BLaER1 treated with 17β-estradiol and CSF1 and Interleukin-3, amounts not matched to agents 10 nM and 100 nM (cell line): ENCODE results near the gene HOXB7.

Experiments
- H3K27ac ChIP-seq, 11 experiments: shearing (Covaris generic); formaldehyde crosslinking; 2 replicates each; pipeline ENCODE4 v1.8.1; 2022
- H3K27me3 ChIP-seq, 11 experiments: shearing (Covaris generic); formaldehyde crosslinking; 2 replicates each; pipeline ENCODE4 v1.8.1; 2022
- H3K36me3 ChIP-seq, 11 experiments: shearing (Covaris generic); formaldehyde crosslinking; 2 replicates each; pipeline ENCODE4 v1.8.1; 2022
- H3K4me1 ChIP-seq, 10 experiments: shearing (Covaris generic); formaldehyde crosslinking; 2 replicates each; pipeline ENCODE4 v1.8.1; 2022
- H3K4me2 ChIP-seq, 11 experiments: shearing (Covaris generic); formaldehyde crosslinking; 2 replicates each; pipeline ENCODE4 v1.8.1; 2022
- H3K4me3 ChIP-seq, 10 experiments: shearing (Covaris generic); formaldehyde crosslinking; 2 replicates each; pipeline ENCODE4 v1.8.1; 2022
- H3K9ac ChIP-seq, 11 experiments: shearing (Covaris generic); formaldehyde crosslinking; 2 replicates each; pipeline ENCODE4 v1.8.1; 2022
- H3K9me3 ChIP-seq, 11 experiments: shearing (Covaris generic); formaldehyde crosslinking; replicated peaks in 1 of 11; 2 replicates each; pipeline ENCODE4 v1.8.1; 2022
- H4K20me1 ChIP-seq, 11 experiments: shearing (Covaris generic); formaldehyde crosslinking; 2 replicates each; pipeline ENCODE4 v1.8.1; 2022
- Cebpa-rat ChIP-seq, 11 experiments: shearing (Covaris generic); IDR thresholded peaks; 2 replicates each; pipeline ENCODE4 v1.8.1; 2022

The HOXB7 gene

DNA sequence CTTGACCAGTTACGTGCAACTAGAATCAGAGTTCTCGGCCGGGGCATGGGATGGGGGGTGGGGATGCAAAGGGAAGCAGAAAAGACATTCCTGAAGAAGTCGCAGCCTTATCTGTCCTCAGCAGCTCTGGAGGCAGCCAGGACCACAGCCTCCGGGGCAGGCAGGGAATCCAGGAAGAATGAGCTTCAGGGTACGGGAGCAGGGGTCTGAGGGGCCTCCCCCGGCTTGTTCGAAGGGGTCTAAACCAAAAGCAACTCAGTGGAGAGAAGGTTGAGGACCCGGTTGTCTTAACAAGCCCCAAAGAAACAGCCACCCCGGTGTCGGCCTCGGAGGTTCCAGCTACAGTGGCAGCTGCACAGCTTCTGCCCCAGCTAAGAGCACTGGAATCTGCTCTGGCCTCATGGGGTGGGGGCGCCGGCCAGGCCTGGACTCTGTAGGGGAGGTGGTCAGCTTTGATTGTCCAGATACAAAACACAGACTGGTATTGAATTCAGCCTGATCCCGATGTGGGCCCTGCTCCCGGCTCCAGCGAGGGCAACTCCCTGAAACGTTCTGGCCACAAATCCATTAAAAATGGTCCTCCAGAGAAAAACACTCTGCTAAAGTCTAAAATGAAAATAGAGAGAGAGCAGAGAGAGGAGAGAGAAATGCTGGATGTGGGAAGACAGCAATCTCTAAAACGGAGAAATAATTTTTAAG lies 40.3 kb downstream of the HOXB7 start:
- Histone ChIP-seq H3K27ac (no peak overlapping the region), H3K27me3 (peaks cover 100% of the 10 kb centered on the region in 11 experiments), H3K36me3 (no peaks in the 10 kb centered on the region), H3K4me1 (no peaks in the 10 kb centered on the region), H4K20me1 (peaks cover 0 to 94% (median 51%) of the 10 kb centered on the region in 11 experiments; a peak in 16 of 22 replicates), H3K4me2 (no peak overlapping the region), H3K9ac (no peak overlapping the region), H3K9me3 (no peaks in the 10 kb centered on the region), H3K4me3 (no peak overlapping the region)
- TF ChIP-seq Cebpa-rat (IDR thresholded peaks at IDR 0.05), result no peak

DNA sequence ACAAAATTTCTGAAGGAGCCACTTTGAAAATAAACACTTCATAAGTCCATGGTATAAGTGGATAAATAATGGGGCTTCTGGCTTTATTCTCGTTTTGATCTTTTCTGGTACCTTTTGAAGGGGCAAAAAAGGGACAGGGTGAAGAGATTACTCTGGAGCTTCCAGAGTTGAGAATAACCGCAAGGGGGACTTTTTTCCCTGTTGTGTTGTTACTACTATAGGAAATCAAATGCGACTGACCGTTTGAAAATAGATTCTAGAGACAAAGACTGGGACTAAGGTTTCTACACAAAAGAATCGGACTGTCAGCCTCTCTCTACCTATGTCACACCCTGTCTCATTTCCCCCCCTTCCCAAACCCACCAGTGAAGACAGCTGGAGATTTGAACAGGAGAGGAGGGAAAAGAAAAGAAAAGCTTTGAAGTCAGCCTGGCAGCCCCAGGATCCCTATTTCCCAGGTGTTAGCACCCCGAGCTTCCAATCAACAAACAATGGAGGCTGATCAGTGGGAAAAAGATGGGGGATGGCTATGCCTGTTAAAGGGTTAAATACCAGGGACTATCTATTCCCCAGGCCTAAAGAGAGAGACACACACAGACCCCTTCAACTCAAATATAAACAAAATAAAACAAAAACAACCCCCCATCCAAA lies 41.0 kb downstream of the HOXB7 start:
- peaks cover 0 to 94% (median 57%) of the 10 kb centered on the region in 11 experiments; a peak in 16 of 22 replicates for H4K20me1 ChIP-seq
- no peak overlapping the region for H3K27ac ChIP-seq
- H3K4me1 ChIP-seq, result no peaks in the 10 kb centered on the region
- no peak for TF ChIP-seq Cebpa-rat (IDR thresholded peaks at IDR 0.05)
- no peaks in the 10 kb centered on the region for H3K36me3 ChIP-seq
- no peak overlapping the region for H3K4me3 ChIP-seq
- H3K27me3 ChIP-seq, result peaks cover 100% of the 10 kb centered on the region in 11 experiments
- no peak overlapping the region for H3K4me2 ChIP-seq
- no peak overlapping the region for H3K9ac ChIP-seq
- no peaks in the 10 kb centered on the region for H3K9me3 ChIP-seq

DNA sequence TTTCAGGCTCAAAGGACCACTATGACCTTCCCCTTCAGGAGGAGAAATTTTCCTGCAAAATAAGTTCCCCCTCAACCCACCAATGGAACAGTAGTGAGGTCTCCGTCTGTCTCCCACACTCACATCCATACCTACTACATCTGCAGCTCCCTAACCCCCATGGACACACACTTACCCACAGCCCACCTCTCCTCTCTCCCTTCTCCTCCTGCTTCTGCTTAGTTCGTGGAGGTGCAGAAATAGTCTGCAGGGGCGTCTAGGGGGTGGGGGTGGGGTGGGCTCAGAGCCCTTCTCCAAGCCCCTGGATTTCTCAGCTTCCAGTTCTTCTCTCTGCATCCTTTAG lies 41.6 kb downstream of the HOXB7 start:
- Histone ChIP-seq H3K27ac (no peak overlapping the region), H3K4me2 (no peak overlapping the region), H3K4me1 (no peaks in the 10 kb centered on the region), H3K9ac (no peak overlapping the region), H4K20me1 (peaks cover 0 to 89% (median 54%) of the 10 kb centered on the region in 11 experiments; a peak in 16 of 22 replicates), H3K27me3 (peaks cover 99 to 100% (median 100%) of the 10 kb centered on the region in 11 experiments), H3K36me3 (no peaks in the 10 kb centered on the region), H3K9me3 (no peaks in the 10 kb centered on the region), H3K4me3 (no peak overlapping the region)
- TF ChIP-seq Cebpa-rat (IDR thresholded peaks at IDR 0.05), result no peak

DNA sequence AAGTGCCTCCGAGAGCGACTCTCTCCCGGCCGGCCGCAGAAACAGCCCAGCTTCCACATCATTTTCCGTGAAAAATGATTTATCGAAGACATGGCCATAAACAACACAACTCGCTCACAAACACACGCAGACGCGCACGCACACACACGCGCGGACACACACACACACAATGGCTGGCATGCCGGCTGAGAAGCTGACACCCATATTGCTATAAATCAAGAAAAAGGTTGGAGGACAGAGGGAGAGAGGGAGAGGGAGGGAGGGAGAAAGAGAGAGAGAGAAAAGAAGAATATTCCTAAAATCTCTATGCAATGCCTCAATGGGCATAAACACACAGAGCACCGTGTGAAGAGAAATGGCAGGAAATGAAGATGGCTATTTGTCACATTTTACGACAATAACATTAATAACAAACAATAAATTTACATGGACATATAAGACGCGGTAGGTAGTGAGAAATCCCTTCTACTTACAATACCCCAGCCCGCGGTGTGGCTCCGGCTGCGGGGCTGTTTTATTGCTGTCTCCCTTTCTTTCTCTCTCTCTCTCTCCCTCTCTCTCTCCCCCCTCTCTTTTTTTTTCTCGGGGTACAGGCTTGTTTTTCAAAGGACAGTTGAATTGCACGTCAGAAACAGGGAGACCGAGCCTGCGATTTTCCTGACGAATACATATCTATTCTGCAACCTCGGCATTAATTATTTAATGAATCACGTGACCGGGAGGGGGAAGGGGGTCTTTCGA lies 42.1 kb downstream of the HOXB7 start:
- Histone ChIP-seq H3K9me3 (no peaks in the 10 kb centered on the region), H3K27me3 (peaks cover 99 to 100% (median 100%) of the 10 kb centered on the region in 11 experiments), H3K4me2 (no peak overlapping the region), H3K27ac (no peak overlapping the region), H4K20me1 (peaks cover 0 to 87% (median 51%) of the 10 kb centered on the region in 11 experiments; a peak in 16 of 22 replicates), H3K4me3 (no peak overlapping the region), H3K4me1 (no peaks in the 10 kb centered on the region), H3K36me3 (no peaks in the 10 kb centered on the region), H3K9ac (no peak overlapping the region)
- no peak for TF ChIP-seq Cebpa-rat (IDR thresholded peaks at IDR 0.05)

DNA sequence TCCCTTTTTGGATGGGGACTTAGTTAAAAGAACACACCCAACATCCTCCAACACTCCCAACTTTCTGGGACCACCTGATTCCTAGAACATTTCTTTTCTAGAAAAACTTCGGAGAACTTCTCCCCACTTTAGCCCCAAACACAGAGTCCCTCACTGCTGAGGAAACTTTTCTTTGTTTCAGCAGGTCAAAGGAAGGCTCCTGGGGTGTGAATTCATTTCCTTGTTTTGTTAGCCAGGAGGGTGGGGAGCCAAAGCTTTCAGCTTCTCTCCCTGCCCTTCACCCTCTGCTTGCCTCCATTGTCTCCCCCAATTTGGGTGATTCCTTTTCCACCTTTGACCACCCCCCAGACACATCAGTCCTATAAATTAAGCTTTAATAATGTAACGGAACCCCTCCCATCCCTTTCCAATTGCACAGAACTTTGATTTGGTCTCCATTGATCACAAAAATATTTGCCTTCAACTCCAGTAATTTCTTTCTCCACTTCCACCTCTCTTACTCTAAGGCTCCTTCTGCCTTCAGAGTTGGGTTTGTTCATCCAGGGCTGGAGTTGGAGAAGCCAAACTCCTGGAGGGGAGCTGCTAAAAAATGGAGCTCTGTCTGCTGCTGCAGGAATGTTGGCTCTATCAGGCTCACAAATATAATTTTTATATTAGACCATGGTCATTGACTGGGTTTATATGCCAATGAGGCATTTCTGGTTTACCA lies 43.0 kb downstream of the HOXB7 start:
- no peaks in the 10 kb centered on the region for H3K9me3 ChIP-seq
- H3K4me3 ChIP-seq, result no peak overlapping the region
- H3K27me3 ChIP-seq, result peaks cover 99 to 100% (median 100%) of the 10 kb centered on the region in 11 experiments
- no peaks in the 10 kb centered on the region for H3K4me1 ChIP-seq
- TF ChIP-seq Cebpa-rat (IDR thresholded peaks at IDR 0.05), result no peak
- H3K27ac ChIP-seq, result no peak overlapping the region
- H3K36me3 ChIP-seq, result no peaks in the 10 kb centered on the region
- no peak overlapping the region for H3K9ac ChIP-seq
- H4K20me1 ChIP-seq, result peaks cover 0 to 83% (median 42%) of the 10 kb centered on the region in 11 experiments; a peak in 16 of 22 replicates
- H3K4me2 ChIP-seq, result no peak overlapping the region

DNA sequence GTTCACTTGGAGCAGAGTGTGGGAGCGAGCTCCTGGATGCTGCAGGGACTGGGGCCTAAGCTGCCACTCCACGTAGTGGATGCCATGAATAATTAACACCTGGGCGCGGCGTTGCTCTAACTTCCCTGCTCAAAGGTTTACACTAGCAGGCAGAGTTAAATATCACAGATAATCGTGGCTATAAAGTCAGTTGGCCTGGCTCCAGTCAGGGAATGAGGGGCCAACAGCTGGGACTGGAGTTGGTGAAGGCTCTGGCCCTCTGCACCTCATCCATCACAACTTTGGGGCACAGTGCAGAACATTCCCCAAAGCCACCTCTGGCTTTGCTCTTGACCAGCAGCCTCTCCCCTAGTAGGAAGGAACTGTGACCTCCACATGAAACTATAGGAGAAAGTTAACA lies 43.6 kb downstream of the HOXB7 start:
- no peak for TF ChIP-seq Cebpa-rat (IDR thresholded peaks at IDR 0.05)
- Histone ChIP-seq H3K27me3 (peaks cover 99 to 100% (median 100%) of the 10 kb centered on the region in 11 experiments), H4K20me1 (peaks cover 0 to 79% (median 36%) of the 10 kb centered on the region in 11 experiments; a peak in 16 of 22 replicates), H3K9me3 (no peaks in the 10 kb centered on the region), H3K4me2 (no peak overlapping the region), H3K9ac (no peak overlapping the region), H3K4me1 (no peaks in the 10 kb centered on the region), H3K4me3 (no peak overlapping the region), H3K36me3 (no peaks in the 10 kb centered on the region), H3K27ac (no peak overlapping the region)

DNA sequence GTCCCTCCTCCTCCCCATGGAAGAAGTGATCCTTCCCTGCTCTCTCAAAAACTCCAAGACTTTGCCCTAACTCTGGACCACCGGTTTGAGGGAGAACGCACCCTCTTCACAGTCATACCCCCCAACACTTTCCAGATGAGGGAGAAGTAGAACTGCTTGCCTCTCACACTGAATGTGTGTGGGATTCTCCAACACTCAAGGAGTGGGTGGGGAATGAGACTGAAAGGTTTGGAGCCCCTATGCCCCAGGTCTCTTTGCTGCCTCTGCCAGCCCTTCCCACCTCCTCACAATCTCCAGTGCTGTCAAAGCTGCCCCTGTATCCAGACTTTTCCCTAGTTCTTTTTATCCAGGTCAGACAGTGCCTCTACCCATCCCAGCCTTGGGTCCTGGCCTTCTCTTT lies 44.1 kb downstream of the HOXB7 start:
- H3K4me1 ChIP-seq, result no peaks in the 10 kb centered on the region
- no peak overlapping the region for H3K4me2 ChIP-seq
- H4K20me1 ChIP-seq, result peaks cover 0 to 76% (median 33%) of the 10 kb centered on the region in 11 experiments; a peak in 16 of 22 replicates
- H3K9me3 ChIP-seq, result no peaks in the 10 kb centered on the region
- no peaks in the 10 kb centered on the region for H3K36me3 ChIP-seq
- no peak overlapping the region for H3K4me3 ChIP-seq
- H3K27ac ChIP-seq, result no peak overlapping the region
- no peak for TF ChIP-seq Cebpa-rat (IDR thresholded peaks at IDR 0.05)
- peaks cover 99 to 100% (median 100%) of the 10 kb centered on the region in 11 experiments for H3K27me3 ChIP-seq
- H3K9ac ChIP-seq, result no peak overlapping the region

DNA sequence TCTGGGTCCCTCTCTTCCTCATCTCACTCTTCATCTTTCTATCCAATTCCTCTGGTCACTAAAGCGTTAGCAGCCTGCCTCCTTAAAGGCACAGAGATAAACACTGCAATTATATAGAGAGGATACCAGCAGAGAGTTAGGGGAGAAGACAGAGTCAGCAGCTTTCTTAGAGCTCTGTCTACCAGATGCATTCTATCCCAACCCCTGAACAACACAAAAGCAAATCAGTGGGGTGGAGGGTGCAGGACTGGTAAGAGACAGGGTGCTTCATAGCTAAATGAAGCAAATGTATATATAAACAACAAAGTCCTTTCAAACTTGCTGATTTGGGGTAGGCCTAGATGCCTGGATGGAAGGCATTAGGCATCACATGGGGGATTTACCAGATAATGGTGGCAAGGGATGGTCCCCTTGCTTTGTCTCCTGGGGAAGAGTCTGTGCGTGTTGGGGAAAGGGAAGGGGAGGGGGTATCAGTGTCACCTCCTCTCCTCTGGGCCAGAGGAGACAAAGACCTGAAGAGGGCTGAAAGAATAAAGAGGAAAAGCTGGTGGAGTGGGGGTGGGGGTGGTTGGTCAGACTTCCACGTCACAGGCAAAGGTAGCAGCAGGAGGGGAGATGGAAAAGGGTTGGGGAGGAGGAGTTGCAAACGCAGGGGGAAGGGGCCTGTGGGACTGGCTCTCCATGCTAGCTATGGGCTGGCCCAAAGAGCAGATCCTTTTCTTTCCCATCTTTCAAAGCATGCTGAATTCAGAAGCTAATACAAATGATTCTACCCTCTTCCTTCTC lies 44.7 kb downstream of the HOXB7 start:
- no peak overlapping the region for H3K4me3 ChIP-seq

More for the DNA sequence above, 44.7 kb downstream of the HOXB7 start:
- H3K27me3 ChIP-seq, result peaks cover 97 to 100% (median 100%) of the 10 kb centered on the region in 11 experiments
- no peak overlapping the region for H3K4me2 ChIP-seq
- H3K4me1 ChIP-seq, result no peaks in the 10 kb centered on the region
- H3K36me3 ChIP-seq, result no peaks in the 10 kb centered on the region
- H3K9ac ChIP-seq, result no peak overlapping the region
- H3K27ac ChIP-seq, result no peak overlapping the region
- TF ChIP-seq Cebpa-rat (IDR thresholded peaks at IDR 0.05), result no peak
- H3K9me3 ChIP-seq, result no peaks in the 10 kb centered on the region
- H4K20me1 ChIP-seq, result peaks cover 0 to 70% (median 31%) of the 10 kb centered on the region in 11 experiments; a peak in 16 of 22 replicates
